A673 (cell line): ENCODE results near the gene CYBC1.

Experiments
- CTCF ChIP-seq: fragments of 300-800, 200-600 bp; sonication (generic); conservative IDR thresholded peaks from 2 replicates; pipeline ENCODE4 v1.5.1; 2017; ENCODE audit warnings: low read depth, mild to moderate bottlenecking, antibody characterized with exemption, low read length, moderate library complexity, mixed read lengths
- EZH2 ChIP-seq: fragments of 200-600 bp; sonication (generic); IDR thresholded peaks from 2 replicates; pipeline ENCODE4 v1.6.1; 2017; ENCODE audit warnings: borderline replicate concordance, low read depth, mild to moderate bottlenecking, mixed read lengths, antibody characterized with exemption, low read length; ENCODE audit not compliant: poor library complexity, severe bottlenecking

GRCh38 chr17:82479602-82480001, 29.1 kb upstream of the CYBC1 start:
- TF ChIP-seq CTCF (no peak), EZH2 (no peak)
